Stimulated activated CD4-positive, alpha-beta T cell treated with anti-CD3 and anti-CD28 coated beads, Interleukin-2, amount 100 ng/mL, for 48 hours (primary cell): Measurements from ENCODE around the gene ERC1.

ENCODE experiments used
- DNase-seq, 2 donors: peaks; one replicate each; pipeline ENCODE4 v3.0.0-alpha.2; 2020

Gene ERC1

DNA sequence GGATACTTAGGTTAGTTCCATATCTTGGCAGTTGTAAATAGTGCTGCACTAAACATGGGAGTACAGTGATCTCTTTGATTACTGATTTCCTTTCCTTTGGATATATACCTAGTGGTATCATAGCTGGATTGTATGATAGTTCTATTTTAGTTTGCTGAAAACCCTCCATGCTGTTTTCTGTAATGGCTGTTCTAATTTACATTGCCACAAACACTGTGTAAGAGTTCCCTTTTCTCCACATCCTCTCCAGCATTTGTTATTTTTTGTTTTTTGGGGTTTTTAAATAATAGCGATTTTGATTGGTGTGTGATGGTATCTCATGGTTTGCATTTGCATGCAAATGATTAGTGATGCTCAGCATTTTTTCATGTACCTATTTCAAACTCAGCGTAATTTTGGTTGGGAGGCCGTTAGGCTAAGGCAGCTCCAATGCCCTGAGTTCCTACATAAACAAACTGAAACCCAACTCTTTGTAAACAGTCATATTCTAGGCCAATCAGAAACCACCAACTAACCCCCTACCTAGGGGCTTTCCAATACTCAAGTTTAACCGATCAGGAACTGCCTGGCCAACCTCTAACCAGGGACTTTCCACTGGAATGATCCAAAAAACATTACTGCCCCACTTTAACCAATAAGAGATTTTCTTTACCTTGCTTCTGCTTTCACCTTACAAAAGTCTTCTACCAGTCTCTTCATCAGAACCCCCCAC, 431.7 kb downstream of the ERC1 start:
- DNase-seq, result peak in 1 of 2 donors; percentile 1

DNA sequence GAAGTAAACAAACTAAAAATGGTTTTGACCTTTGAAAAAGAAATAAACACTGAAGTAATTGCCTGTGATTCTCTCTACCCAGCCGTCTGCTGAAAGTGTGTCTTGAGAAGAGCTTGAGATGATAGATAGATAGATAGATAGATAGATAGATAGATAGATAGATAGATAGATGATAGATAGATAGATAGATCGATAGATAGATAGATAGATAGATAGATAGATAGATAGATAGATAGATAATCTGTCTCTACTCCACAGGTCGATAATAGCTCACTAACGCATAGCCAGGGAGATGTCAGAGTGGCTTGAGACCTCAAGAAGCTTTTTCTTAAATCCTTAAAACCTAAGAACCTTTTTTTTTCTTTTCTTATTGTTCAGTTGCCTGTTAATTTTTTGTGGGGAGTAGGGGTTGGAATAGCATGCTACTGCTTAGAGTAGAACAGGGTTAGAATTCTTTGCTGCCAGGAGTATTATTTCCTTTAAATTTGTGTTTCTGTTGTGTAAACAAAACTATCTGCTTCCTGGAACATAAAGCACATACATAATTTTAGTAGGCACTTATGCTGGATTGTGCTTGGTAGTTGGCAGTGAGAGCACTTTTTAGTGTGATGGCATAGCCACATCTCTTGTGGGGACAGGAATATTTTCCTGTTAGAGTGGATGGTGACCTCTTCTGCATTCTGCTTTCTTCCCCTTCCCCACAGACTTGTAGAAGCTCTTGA, 433.8 kb downstream of the ERC1 start:
- DNase-seq, result no peak

DNA sequence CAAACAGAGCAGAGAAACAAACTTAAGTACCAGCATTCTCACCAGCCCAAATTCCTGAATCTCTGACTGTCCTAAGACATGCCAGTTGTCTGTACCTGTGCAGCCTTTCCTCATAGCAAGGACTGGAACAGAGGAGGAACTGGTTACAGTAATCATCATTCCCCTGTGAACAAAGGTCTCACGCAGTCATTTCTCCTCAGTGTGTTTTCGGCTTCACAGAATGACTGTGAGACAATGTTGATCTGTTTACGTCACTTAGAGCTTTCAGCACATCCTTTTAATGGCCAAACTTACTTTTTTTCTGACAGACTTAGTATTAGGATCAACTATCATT, 434.3 kb downstream of the ERC1 start:
- DNase-seq, result no peak

DNA sequence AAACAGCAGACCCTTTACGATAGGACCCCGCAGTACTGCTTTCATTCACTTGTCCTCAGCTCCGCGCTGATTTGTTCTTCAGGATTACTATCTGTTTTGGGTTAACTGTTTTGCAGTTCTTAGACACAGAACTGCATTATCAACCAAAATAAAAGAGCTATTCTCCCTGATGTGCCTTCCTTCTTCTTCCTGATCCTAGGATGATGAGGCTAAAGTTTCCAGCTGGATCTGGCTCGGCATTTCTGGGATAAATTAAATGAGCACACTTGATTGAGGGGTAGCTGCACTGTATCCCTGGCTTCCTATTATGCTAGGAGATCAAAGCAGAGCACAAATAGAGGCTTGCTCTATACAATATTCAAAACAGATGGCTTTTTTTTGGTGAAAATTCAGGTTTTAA, 437.6 kb downstream of the ERC1 start:
- DNase-seq, result no peak

DNA sequence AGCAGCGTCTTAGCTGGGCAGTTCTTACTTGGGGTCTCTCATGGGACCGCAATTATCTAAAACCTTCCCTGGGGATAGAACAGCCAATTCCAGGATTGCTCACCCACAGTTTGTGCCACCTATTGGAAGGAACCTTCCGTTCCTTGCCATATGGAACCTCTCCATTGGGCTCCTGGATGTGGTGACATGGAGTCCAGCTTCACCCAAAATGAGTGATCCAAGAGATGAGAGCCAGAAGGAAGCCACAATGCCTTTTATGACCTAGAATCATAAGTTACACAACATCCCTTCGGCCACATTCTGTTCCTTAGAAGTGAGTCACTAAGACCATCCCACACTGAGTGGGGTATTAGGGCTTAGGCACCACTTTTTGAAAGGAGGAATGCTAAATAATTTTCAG, 439.0 kb downstream of the ERC1 start:
- DNase-seq, result no peak

DNA sequence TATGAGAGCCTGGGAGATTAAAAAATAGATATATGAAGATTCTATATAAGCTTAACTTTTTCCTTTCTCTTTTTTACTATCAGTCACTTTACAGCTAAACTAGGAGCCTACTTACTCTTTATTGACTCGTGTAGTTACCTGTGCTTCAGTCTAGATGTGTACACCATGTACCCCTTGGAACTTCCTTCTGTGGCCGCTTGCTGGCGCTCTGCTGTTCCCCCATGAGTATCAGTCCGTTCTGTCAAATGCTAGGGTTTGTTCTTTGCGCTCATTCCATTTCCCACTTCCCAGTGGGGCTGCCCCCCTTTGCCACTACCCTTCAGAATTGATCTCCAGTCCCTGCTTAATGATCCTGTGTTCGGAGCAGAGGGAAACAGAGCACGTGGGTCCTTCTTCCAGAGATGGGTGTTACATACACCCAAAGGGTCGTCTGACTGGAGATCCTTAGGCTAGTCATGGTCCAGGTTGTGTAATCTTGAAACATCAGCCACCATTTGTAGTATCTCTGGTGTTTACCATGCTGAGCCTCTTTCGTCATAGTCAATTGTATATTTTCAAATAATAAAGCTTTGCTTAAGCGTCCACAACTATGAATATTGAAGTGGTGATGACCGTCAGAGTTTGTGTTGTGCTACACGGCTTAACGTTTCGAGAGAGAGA, 443.4 kb downstream of the ERC1 start:
- DNase-seq, result no peak

DNA sequence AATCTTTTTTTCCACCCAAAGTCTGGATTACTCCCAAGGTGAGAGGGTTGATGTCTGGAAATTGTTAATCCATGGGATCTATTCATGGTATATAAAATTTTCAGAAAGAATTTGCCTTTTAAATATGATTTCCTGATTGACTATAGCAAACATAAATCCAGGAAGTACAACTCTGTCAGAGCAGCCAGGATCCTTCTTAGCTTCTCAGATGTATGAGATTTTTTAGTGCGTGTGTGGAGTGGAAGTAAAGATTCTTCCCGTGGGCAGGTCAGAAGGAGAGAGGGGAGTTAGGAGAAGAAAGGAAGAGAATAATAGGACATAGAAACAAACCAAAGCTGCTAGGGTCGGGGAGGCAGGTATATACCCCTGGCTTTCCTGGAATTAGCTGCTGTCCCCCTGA, 444.0 kb downstream of the ERC1 start:
- DNase-seq, result no peak

DNA sequence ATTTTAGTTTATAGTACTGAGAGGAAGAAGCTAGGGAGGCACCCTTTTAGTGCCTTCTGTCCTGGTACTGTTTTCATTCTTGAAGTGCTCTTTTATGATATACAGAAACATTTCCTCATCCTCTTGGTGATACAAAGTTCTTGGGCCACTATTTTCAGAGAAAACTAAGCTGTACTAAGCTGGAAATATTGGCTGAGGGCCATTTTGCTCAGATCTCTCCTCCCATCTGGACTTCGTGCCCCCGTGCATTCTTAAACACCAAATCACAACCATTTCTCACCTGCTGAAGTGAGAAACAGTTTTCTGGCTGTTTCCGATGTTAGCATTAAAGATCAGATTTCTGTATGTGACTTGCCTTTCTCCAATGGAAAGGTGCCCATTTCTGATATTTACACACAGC, 444.4 kb downstream of the ERC1 start:
- no peak for DNase-seq

DNA sequence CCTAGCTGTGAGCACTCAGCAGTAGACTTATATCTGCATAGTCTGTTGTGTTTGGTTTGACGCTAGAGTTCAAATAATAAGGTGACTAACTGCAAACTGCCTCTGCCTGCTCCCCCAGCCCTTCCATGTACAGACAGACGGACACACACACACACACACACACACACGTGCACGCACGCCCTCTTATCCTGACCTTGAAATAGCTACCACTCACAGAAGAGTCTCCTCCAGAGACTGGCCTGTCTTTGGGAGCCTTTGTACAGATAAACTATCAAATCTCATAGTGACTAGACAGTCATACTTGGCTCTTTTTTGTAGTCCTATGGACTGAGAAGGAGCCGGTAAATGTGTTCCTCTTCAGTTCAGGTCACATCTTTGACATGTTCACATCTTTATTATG, 445.0 kb downstream of the ERC1 start:
- DNase-seq, result no peak

DNA sequence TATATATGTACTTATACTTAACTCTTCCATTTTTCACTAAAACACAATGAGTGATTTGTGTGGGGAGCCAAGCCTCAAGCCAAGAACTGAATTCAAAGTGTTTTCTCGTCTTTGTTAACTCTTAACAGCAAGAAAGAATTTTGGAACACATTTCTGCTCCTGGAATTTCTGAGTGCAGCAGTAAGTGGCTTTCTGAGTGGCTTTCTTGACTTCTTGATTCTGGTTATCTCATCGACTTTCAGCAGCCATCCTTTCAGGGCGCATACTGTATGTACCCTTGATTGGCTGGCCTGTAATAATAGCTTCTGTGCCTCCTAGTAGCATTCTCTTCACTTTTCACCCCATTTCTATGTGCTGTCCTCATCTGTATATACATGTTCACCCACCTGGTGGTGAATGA, 446.0 kb downstream of the ERC1 start:
- DNase-seq, result no peak

DNA sequence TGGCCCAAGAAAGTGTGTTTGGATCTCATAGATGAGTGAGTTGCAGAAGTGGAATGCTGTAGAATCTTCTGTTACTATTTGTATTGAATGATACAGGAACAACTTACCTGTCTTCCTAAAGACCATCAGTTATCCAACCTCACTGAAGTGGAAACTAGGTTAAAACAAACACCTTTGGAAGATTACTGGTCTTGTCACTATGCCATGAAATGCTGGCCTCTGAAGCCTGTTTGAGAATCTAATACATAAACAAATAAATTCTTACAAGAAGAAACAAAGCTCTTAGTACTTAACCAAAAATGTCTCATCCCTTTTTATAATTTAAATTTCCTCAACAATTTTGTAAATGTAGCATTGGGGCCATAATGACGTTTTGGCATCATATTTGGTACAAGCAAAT, 448.2 kb downstream of the ERC1 start:
- DNase-seq, result no peak

DNA sequence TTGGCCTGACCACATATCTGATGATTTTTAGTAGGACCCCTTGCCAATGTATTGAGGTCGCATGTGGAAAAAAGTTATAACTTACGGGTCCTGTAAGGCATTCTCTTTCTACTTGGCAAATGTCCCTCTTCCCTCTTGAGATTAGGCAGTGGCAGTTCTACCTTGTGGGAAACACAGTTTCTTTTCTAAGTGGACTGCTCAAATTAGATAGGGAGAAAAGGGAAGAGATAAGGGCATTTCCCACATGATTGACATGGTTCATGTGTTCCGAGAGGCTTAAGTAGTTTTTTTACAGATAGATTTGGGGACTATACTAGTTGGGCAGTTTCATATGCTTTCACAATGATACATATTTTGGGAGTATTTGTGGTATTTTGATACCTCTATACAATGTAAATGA, 448.7 kb downstream of the ERC1 start:
- no peak for DNase-seq

DNA sequence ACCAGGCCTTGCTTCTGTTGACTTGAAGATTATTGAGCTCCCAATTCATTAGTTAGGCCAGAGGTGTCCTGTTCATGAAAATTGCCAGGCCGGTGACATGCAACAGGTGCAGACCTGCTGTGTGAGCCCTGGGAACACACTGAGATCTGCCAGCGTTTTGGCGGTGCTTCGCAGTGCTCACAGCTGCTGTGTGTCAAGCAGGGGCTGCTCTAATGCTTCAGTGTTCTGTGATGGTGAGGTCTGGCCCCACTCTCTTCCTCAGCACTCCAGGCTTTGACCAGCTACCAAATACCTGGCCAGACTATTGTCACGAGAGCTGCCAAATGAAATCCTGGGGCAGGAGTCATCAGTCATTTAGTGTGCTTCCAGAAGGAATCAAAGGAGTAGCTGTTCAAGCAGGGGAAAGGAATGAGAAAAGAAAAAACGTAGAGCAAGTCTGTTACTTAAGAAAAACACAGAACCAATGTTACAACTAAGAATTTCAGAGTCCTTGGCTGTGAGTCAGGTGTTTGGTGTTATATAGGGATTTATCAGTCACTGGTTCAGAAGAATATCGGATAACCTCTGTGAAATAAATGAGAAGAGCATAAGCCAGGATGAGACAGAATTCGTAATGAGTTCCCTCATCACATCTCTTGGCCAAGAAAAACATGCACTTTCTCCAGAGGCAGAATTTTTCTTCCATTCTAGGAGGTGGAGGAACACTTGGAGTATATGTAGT, 452.6 kb downstream of the ERC1 start:
- DNase-seq, result no peak

DNA sequence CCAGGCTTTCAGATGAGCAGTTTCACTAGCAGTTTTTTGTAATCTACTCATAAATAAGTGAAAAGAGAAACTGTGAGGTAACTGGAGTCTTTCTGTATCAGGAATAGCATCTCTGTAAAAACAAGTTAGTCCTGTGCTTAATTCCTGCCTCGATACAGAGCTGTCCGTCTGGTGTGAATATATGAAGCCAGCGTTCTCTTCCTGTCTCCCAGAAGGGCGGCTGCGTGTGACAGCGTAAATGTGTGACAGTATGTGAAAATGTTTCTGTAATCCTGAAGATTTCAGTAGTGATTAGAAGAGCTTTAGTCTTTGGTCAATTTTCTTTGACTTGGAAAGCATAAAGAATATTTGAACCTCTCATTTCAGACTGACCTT, 453.1 kb downstream of the ERC1 start:
- no peak for DNase-seq

DNA sequence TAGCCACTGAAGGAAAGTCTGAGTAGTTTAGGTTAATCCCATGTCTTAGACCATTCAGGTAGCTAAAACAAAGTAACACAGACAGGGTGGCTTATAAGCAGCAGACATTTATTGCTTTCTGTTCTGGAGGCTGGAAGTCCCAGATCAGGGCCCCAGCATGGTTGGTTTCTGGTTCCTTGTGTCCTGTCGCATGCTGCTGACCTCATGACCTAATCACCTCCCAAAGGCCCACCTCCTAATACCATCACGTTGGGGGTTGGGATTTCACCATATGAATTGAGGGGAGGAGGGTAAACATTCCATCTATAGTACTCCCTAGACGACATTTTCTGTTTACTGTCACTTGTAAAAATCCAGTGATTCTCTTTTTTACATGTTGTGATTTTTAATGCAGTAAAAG, 454.8 kb downstream of the ERC1 start:
- no peak for DNase-seq

DNA sequence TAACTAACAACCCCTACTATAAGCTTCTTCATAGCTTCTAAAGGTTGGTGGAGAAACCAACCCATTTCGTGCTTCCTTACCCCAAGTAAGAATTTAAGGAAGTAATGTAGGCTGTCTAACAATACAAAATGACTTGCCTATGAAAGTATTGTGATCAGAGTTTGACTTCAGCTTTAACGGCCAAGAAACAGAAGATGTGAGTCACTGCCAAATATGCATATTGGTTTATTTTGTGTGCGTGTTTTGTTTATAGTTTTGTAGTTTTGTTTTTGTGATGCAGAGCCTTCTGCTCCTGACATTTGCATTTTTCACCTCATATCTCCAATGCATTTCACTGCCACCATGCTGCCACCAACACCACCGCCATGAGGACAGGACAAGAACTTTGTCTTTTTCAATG, 457.3 kb downstream of the ERC1 start:
- DNase-seq, result no peak

DNA sequence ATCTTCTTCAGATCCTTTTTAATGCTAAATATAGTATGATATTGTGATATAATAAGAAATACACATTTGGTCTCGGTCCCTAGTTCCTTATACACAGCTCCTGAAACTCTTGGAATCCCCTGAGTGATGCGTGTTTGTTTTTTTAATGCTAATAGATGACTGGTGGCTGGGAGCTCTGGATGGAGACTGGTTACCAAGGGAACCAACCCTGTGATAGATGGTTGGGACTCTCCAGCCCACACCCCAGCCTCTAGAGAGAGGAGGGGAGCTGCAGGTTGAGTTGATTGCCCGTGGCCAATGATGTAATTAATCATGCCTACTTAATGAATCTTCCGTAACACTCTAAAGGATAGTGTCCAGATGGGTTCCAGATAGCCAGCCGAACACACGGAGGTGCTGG, 462.8 kb downstream of the ERC1 start:
- DNase-seq, result no peak

DNA sequence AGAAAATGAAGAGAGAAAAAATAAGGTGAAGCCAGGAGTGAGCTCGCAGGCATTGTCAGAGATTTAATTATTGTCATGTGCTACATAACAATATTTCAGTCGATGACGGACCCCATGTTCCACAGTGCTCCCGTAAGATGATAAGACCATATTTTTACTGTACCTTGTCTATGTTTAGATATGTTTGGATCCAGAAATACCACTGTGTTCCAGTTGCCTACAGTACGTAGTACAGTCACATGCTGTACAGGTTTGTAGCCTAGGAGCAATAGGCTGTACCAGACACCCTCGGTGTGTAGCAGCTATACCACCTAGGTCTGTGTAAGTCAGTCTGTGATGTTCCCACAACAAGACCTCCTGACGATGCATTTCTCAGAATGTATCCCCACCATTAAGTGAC, 465.9 kb downstream of the ERC1 start:
- DNase-seq, result no peak

DNA sequence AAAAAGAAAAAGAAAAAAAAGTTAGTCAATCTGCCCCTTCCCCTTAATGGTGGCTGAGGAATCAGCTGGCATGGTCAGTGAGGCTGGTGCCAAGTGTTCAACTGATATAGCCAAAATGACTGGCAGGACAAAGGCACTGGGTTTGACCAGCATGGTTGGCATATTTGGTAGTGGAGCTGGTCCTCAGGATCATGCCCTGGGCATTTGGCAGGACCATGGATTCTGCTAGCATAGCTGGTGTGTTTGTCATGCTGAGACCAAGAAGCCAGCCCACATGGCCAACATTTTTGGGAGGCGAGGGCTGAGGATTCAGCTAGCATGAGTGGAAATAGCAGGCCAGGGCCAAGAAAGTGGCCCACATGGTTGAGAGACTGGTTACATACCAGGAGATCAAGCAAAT, 466.9 kb downstream of the ERC1 start:
- no peak for DNase-seq

DNA sequence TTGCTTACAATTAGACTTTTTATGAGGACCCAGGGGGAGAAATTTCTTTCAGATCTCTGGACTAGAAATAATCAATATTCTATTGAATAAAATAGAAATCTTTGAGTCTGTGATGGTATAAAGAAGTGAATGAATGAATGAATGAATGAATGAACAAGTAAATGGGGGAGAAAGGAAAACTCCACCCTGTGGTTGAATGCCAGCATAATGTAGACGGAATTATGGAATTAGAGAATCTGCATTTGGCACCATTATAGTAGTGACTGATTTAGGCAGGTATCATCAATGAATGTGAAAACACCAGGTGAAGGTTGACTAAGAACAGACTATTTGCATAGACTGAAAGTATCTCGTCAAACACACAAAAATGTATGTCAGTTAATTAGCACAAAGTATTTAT, 468.3 kb downstream of the ERC1 start:
- no peak for DNase-seq

DNA sequence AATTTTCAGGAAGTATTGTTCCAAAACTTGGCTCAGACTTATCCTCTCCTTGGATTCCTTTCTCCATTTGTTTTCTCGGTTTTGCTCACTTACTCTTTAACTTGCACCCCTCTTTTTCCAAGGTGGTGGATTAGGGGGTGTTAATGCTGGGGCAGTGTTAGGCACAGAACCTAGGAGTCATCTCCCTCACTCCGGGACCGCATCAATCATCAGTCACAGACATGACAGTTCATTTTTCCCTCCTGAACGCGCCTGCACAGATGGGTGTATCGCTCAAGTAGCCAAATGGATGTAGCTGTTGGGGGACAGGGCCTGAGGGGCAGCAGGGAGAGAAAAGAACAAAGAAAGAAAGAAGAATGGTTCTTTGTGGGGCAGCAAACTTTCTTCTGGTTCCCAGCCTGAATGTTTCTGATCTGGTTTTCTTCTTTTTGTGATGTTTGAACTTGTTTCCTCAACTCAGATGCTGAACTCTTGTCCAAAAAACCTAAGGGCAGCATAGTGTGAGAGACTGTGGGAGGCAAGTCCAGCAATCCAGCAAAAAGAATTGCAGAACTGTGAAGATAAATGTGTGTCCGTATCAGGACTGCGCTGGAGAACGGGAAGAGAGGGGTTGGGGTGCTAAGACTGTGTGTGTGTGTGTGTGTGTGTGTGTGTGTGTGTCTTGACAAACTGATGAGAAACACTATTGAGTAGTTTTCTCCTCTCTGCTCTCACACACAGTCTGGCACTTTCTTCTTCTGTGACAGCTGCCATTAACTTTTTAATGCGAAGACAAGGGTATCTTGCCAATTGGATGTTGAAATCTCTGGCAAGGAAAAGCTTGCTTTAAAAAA, 472.3 kb downstream of the ERC1 start:
- DNase-seq, result no peak

DNA sequence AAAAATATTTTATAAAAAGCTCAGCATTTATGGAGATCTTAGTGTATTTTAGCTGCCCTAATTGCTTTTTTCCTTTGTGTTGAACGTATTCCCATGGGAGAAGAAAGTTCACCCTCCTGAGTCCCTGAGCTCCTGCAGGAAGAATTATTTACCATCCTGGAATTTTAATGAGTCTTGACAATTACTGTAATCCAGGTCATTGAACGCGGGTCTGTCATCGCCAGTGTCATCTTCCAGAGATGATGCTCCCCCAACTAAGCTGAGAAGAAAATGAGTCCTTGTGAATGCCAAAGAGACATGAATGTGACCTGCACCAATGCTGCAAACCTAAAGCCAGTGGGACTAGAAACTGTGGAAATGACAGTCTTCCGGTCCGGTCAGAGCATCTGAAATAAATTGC, 473.9 kb downstream of the ERC1 start:
- DNase-seq, result no peak

DNA sequence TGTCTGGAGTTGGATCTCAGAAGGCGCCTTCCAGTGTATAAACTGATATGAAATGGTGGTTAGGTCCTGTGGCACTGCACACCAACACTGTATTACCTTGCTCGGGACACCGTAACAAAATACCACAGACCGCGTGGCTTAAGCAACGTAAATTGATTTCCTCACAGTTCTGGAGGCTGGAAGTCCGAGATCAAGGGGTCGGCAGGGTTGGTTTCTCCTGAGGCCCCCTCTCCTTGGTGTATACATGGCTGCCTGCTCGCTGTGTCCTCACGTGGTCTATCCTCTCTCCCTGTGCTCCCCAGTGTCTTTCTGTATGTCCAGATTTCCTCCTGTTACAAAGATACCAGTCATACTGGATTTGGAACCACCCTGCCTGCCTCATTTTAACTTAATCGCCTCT, 475.0 kb downstream of the ERC1 start:
- DNase-seq, result no peak
